K562 (cell line): ENCODE results near the gene BMAL1.

Source experiments
- ESRRA ChIP-seq: fragments of 450-650 bp; IDR thresholded peaks from 2 replicates; pipeline ENCODE4 v1.6.1; 2014; ENCODE audit warnings: low read depth, mild to moderate bottlenecking, moderate library complexity, borderline replicate concordance
- HMGXB4 ChIP-seq: sonication (generic); formaldehyde crosslinking; IDR thresholded peaks from 2 replicates; pipeline ENCODE4 v1.8.1; 2023; ENCODE audit warnings: mild to moderate bottlenecking, missing genetic modification reagents
- KDM4B ChIP-seq, 2 experiments: fragments of 450-650 bp in 1 of 2; sonication (generic) in 1 of 2; IDR thresholded peaks; 2 replicates each; pipeline ENCODE4 v1.6.1; 2016 to 2017; ENCODE audit warnings: borderline replicate concordance in 2 of 2, antibody characterized with exemption in 1 of 2, low read depth in 1 of 2, mild to moderate bottlenecking in 1 of 2
- NFYB ChIP-seq: IDR thresholded peaks from 2 replicates; pipeline ENCODE4 v1.6.1; 2011; ENCODE audit warnings: mild to moderate bottlenecking, moderate library complexity; ENCODE audit not compliant: insufficient read length; ENCODE audit errors: extremely low read depth
- POLR2AphosphoS2 ChIP-seq: IDR thresholded peaks from 2 replicates; pipeline ENCODE4 v1.6.1; 2012; ENCODE audit warnings: low read length, improper control_type of control experiment
- RBFOX2 ChIP-seq: fragments of 200-400 bp; formaldehyde crosslinking; IDR thresholded peaks from 2 replicates; pipeline ENCODE4 v1.6.1; 2017; ENCODE audit warnings: low read depth, mild to moderate bottlenecking, low read length, moderate library complexity
- SMC3 ChIP-seq: conservative IDR thresholded peaks from 2 replicates; pipeline ENCODE4 v1.6.1; 2011; ENCODE audit warnings: low read depth, low read length, improper control_type of control experiment; ENCODE audit not compliant: insufficient read depth
- TEAD2 ChIP-seq: fragments of 450-650 bp; IDR thresholded peaks from 2 replicates; pipeline ENCODE4 v1.6.1; 2016; ENCODE audit warnings: missing genetic modification characterization, control low read depth, missing compliant biosample characterization
- TFAP4 ChIP-seq: sonication (generic); formaldehyde crosslinking; IDR thresholded peaks from 2 replicates; pipeline ENCODE4 v1.8.0; 2022; ENCODE audit warnings: missing genetic modification reagents, mild to moderate bottlenecking, moderate library complexity, borderline replicate concordance

- TF ChIP-seq NFYB (no peak), TFAP4 (CRISPR knock-in tag) (no peak), KDM4B (IDR thresholded peaks at IDR 0.05; ENCODE audit: borderline replicate concordance in 2 of 2, low read depth in 1 of 2) (no peak), ESRRA (no peak), RBFOX2 (no peak), HMGXB4 (CRISPR knock-in tag) (no peak), POLR2AphosphoS2 (no peak), TEAD2 (no peak), SMC3 (no peak)
Measured at GRCh38 chr11:13405220-13405619, 127.6 kb downstream of the BMAL1 start.
